DND-41 (cell line): ENCODE measurements around the gene ARHGAP6.

ENCODE experiments used
- ATAC-seq: fragments of 200-7000 bp; cut with Tn5 transposase; 3 replicates; pipeline ENCODE4 v1.9.1; 2021; ENCODE audit warnings: low read depth; ENCODE audit not compliant: insufficient read depth
- DNase-seq: peaks from one replicate; pipeline ENCODE4 v3.0.0-alpha.2; 2020
- H2AFZ ChIP-seq: 2 replicates; pipeline ENCODE4 v1.6.0; 2012; ENCODE audit warnings: low read depth, low read length
- H3K27ac ChIP-seq: 2 replicates; pipeline ENCODE4 v1.5.1; 2012; ENCODE audit warnings: low read length, inconsistent platforms
- H3K27me3 ChIP-seq: fragments of 200-600 bp; sonication (generic); 2 replicates; pipeline ENCODE4 v1.6.0; 2012; ENCODE audit warnings: low read length, mild to moderate bottlenecking, inconsistent platforms; ENCODE audit not compliant: insufficient read depth, poor library complexity
- H3K36me3 ChIP-seq: 2 replicates; pipeline ENCODE4 v1.5.1; 2012; ENCODE audit warnings: low read length, inconsistent platforms; ENCODE audit not compliant: insufficient read depth
- H3K4me1 ChIP-seq: 2 replicates; pipeline ENCODE4 v1.5.1; 2012; ENCODE audit warnings: mild to moderate bottlenecking, low read length; ENCODE audit not compliant: insufficient read depth
- H3K4me2 ChIP-seq: 2 replicates; pipeline ENCODE4 v1.6.0; 2012; ENCODE audit warnings: mild to moderate bottlenecking, moderate library complexity, low read length, inconsistent platforms; ENCODE audit not compliant: insufficient read depth
- H3K4me3 ChIP-seq, 2 experiments: fragments of 200-600 bp in 1 of 2; shearing (Covaris generic) in 1 of 2; 2 replicates each; pipeline ENCODE4 v1.5.1; 2012 to 2016; ENCODE audit warnings: inconsistent platforms in 2 of 2, low read length in 2 of 2, mild to moderate bottlenecking in 2 of 2, low read depth in 1 of 2, moderate library complexity in 1 of 2
- H3K79me2 ChIP-seq: 2 replicates; pipeline ENCODE4 v1.6.0; 2012; ENCODE audit warnings: low read length, inconsistent platforms; ENCODE audit not compliant: insufficient read depth
- H3K9ac ChIP-seq: 2 replicates; pipeline ENCODE4 v1.6.0; 2012; ENCODE audit warnings: low read depth, mild to moderate bottlenecking, inconsistent platforms, low read length, moderate library complexity
- H3K9me3 ChIP-seq: 2 replicates; pipeline ENCODE4 v1.5.1; 2012; ENCODE audit warnings: low read length, moderate library complexity, mild to moderate bottlenecking, inconsistent platforms; ENCODE audit not compliant: insufficient read depth, severe bottlenecking
- H4K20me1 ChIP-seq: 2 replicates; pipeline ENCODE4 v1.6.0; 2012; ENCODE audit warnings: low read length; ENCODE audit not compliant: insufficient read depth
- CTCF ChIP-seq: IDR thresholded peaks from 2 replicates; pipeline ENCODE4 v1.5.1; 2012; ENCODE audit warnings: borderline replicate concordance, low read length, moderate library complexity, mild to moderate bottlenecking; ENCODE audit not compliant: poor library complexity, severe bottlenecking; ENCODE audit errors: extremely low read depth
- EZH2 ChIP-seq: IDR thresholded peaks from 3 replicates; pipeline ENCODE4 v1.6.1; 2012; ENCODE audit warnings: borderline replicate concordance, low read depth, mild to moderate bottlenecking, moderate library complexity, low read length, inconsistent platforms; ENCODE audit not compliant: severe bottlenecking

Gene ARHGAP6

GRCh38 chrX:11429538-11430085 is 236.1 kb downstream of the ARHGAP6 start:
- Histone ChIP-seq H3K4me1 (no peaks in the 10 kb centered on the region), H3K4me2 (no peak overlapping the region), H3K27ac (no peak overlapping the region), H3K4me3 (no peak overlapping the region), H2AFZ (no peak overlapping the region), H3K27me3 (no peaks in the 10 kb centered on the region), H3K36me3 (no peaks in the 10 kb centered on the region), H3K9ac (no peak overlapping the region), H4K20me1 (no peaks in the 10 kb centered on the region), H3K79me2 (no peaks in the 10 kb centered on the region), H3K9me3 (no peaks in the 10 kb centered on the region)
- DNase-seq (no peak), ATAC-seq (no peak)
- TF ChIP-seq CTCF: no peak
- TF ChIP-seq EZH2: no peak

DNA sequence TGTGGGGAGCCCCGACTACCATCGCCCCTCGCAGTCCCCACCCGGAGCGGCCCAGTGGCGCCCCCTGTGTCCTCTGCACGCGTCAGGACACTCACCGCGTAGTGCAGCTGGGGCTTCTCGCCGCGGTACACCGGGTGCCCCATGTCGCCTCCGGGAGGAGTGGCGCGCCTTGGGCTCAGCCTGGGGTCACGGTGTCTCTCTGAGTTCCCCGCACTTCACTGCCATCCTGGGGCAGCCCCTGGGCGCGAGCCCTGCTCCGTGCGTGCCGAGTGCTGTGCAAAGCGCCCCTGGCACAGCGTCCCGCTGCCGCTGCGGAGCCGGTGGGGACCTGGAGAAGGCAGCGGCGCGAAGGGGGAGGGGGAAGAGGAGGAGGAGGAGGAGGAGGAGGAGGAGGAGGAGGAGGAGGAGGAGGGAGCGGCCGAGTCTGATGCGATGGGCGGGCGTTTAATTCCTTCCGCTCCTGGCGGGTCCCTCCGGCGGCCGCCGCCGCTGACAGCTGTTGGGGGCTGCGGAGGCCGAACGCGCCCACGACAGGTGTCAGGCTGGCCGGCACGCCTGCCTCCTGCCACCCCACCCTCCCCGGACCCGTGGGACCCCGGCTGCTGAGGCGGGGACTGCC is 238.2 kb downstream of the ARHGAP6 start:
- H3K79me2 ChIP-seq: no peaks in the 10 kb centered on the region
- no peak overlapping the region for H3K27ac ChIP-seq
- ATAC-seq (no peak), DNase-seq (no peak)
- H4K20me1 ChIP-seq: no peaks in the 10 kb centered on the region
- H3K4me1 ChIP-seq: no peaks in the 10 kb centered on the region
- no peak overlapping the region for H3K9ac ChIP-seq
- H2AFZ ChIP-seq: no peak overlapping the region
- H3K9me3 ChIP-seq: no peaks in the 10 kb centered on the region
- H3K4me2 ChIP-seq: no peak overlapping the region
- no peak overlapping the region for H3K4me3 ChIP-seq
- TF ChIP-seq CTCF (no peak), EZH2 (no peak)
- no peaks in the 10 kb centered on the region for H3K36me3 ChIP-seq
- H3K27me3 ChIP-seq: no peaks in the 10 kb centered on the region

GRCh38 chrX:11426712-11427452 is 238.8 kb downstream of the ARHGAP6 start:
- Histone ChIP-seq H4K20me1 (no peaks in the 10 kb centered on the region), H3K4me2 (no peak overlapping the region), H2AFZ (no peak overlapping the region), H3K9me3 (no peaks in the 10 kb centered on the region), H3K36me3 (no peaks in the 10 kb centered on the region), H3K4me3 (no peak overlapping the region), H3K9ac (no peak overlapping the region), H3K27me3 (no peaks in the 10 kb centered on the region), H3K27ac (no peak overlapping the region), H3K79me2 (no peaks in the 10 kb centered on the region), H3K4me1 (no peaks in the 10 kb centered on the region)
- no peak for TF ChIP-seq EZH2
- TF ChIP-seq CTCF: no peak
- DNase-seq (no peak), ATAC-seq (no peak)
